IPS-20b (cell line): Measurements from ENCODE around the gene YWHAQ.
A peak's percentile ranks its signal among the peaks of the same experiment; 100 is the strongest.

ENCODE experiments used
- H3K27ac ChIP-seq: one replicate; pipeline ENCODE4 v1.5.1; 2013; ENCODE audit warnings: low read length
- H3K27me3 ChIP-seq: 2 replicates; pipeline ENCODE4 v1.6.1; 2013; ENCODE audit warnings: mild to moderate bottlenecking, low read length, inconsistent platforms; ENCODE audit not compliant: insufficient read depth
- H3K36me3 ChIP-seq: 2 replicates; pipeline ENCODE4 v1.6.1; 2013; ENCODE audit warnings: low read depth, mild to moderate bottlenecking, inconsistent platforms, low read length, moderate library complexity; ENCODE audit not compliant: insufficient read depth
- H3K4me1 ChIP-seq: 2 replicates; pipeline ENCODE4 v1.6.1; 2013; ENCODE audit warnings: mild to moderate bottlenecking, control low read depth, inconsistent platforms, low read length, moderate library complexity; ENCODE audit not compliant: insufficient read depth
- H3K4me3 ChIP-seq: 2 replicates; pipeline ENCODE4 v1.5.1; 2013; ENCODE audit warnings: mild to moderate bottlenecking, low read length, inconsistent platforms
- H3K9ac ChIP-seq: 2 replicates; pipeline ENCODE4 v1.6.1; 2013; ENCODE audit warnings: low read depth, mild to moderate bottlenecking, inconsistent platforms, low read length, moderate library complexity
- H3K9me3 ChIP-seq: 2 replicates; pipeline ENCODE4 v1.6.1; 2013; ENCODE audit warnings: mild to moderate bottlenecking, low read depth, low read length, inconsistent platforms; ENCODE audit not compliant: insufficient read depth

Gene YWHAQ

DNA sequence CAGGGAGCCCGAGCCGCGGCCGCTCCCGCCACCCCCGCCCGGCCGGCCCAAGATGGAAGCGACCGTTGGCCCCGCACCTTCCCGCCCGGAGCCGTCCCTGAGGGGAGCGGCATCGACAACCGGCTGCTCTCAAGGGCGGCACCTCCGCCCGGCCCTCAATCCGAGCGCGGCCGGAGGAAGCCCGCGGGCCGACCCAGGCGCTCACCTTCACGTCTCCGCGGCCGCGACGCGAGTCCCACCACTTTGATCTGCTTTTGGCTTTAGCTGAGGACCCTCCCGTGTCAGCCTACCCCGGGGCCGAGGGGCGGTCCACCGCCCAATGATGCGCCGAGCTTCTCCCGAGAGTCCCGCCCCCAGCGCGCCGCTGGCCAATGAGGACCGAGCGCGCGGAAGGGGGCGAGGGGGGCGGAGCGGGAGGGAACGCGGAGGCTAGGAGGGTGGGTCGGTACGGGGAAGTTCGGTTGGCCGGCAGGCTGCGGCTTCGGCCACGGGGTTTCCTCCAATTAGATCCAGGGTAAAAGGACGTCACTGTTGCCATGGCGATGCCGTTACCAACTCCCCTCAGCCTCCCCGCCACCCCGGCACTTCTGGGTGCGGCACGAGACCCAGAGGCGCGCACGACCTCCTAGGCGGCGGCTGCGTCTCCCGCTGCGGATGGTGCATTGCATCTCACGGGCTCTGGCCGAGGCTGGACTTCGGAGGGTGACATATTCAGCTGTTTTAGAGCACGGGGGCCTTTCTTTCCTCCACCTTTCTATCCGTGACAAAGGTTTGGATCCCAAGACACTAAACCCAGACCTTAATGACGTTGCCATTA, at the start of gene YWHAQ:
TSS of gene YWHAQ (minus strand) at position 262 of the 817 bp plus-strand sequence. CDS start 545 bp downstream, outside the sequence.
- H3K36me3 ChIP-seq = peaks cover 37% of the 10 kb centered on the region
- peak within 1 kb of the TSS; percentile 98 for H3K9ac ChIP-seq
- H3K9me3 ChIP-seq = no peaks in the 10 kb centered on the region
- H3K27me3 ChIP-seq = peaks cover 26% of the 10 kb centered on the region
- H3K27ac ChIP-seq = peak within 1 kb of the TSS; percentile 90
- H3K4me1 ChIP-seq = peaks cover 12% of the 10 kb centered on the region; the same call in 1 of the 2 replicates
- H3K4me3 ChIP-seq = peak within 1 kb of the TSS; percentile 98

DNA sequence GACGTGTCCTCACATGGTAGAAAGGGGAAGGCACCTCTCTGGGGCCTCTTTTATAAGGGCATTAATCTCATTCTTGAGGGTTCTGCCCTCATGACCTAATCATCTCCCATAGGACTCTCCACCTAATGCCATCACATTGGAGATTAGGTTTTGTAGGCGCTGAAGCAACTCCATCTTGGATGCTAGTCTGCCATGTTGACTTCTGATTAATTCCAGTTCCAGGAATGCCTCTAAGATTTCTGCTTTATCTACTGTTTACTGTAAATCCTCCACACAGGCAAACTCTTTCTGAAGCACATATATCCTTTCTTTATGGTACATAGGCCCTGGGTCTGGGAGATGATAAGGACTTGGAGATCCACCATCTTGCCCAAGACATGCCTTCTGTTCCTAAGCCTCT, 49.3 kb upstream of the YWHAQ start:
- Histone ChIP-seq H3K4me1 (peaks cover 4% of the 10 kb centered on the region; the same call in 1 of the 2 replicates), H3K9ac (no peak overlapping the region), H3K27ac (no peak overlapping the region), H3K4me3 (no peak overlapping the region), H3K36me3 (no peaks in the 10 kb centered on the region), H3K27me3 (no peaks in the 10 kb centered on the region), H3K9me3 (no peaks in the 10 kb centered on the region)

DNA sequence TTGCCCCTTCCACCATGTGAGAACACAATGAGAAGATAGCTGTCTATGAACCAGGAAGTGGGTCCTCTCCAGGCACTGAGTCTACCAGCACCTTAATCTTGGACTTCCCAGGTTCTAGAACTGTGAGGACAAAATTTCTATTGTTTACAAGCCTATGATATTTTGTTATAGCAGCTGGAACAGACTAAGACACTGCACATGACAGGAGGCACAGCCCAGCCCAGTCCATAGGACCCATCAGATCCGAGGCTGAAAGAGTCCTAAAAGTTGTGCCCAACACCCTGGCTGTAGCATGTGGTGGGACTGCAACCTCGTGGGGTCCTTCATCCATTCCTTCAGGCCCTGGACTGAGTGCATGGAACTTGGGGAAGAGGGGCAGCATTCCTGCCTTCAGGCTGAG, 48.4 kb upstream of the YWHAQ start:
- Histone ChIP-seq H3K4me3 (no peak overlapping the region), H3K27ac (no peak overlapping the region), H3K36me3 (no peaks in the 10 kb centered on the region), H3K4me1 (peaks cover 9% of the 10 kb centered on the region), H3K27me3 (no peaks in the 10 kb centered on the region), H3K9me3 (no peaks in the 10 kb centered on the region), H3K9ac (no peak overlapping the region)

DNA sequence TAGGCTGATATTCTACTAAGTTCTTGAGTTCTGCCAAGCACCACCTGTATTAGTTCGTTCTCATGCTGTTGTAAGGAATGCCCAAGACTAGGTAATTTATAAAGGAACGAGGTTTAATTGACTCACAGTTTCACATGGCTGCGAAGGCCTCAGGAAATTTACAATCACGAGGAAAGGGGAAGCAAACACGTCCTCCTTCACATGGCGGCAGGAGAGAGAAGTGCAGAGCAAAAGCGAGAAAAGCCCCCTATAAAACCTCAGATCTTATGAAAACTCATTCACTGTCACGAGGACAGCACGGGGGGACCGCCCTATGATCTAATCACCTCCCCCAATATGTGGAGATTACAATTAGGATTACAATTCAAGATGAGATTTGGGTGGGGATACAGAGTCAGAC, 47.7 kb upstream of the YWHAQ start:
- H3K4me3 ChIP-seq = no peak overlapping the region
- H3K9ac ChIP-seq = no peak overlapping the region
- H3K9me3 ChIP-seq = no peaks in the 10 kb centered on the region
- peaks cover 9% of the 10 kb centered on the region for H3K4me1 ChIP-seq
- H3K27me3 ChIP-seq = no peaks in the 10 kb centered on the region
- no peak overlapping the region for H3K27ac ChIP-seq
- no peaks in the 10 kb centered on the region for H3K36me3 ChIP-seq

DNA sequence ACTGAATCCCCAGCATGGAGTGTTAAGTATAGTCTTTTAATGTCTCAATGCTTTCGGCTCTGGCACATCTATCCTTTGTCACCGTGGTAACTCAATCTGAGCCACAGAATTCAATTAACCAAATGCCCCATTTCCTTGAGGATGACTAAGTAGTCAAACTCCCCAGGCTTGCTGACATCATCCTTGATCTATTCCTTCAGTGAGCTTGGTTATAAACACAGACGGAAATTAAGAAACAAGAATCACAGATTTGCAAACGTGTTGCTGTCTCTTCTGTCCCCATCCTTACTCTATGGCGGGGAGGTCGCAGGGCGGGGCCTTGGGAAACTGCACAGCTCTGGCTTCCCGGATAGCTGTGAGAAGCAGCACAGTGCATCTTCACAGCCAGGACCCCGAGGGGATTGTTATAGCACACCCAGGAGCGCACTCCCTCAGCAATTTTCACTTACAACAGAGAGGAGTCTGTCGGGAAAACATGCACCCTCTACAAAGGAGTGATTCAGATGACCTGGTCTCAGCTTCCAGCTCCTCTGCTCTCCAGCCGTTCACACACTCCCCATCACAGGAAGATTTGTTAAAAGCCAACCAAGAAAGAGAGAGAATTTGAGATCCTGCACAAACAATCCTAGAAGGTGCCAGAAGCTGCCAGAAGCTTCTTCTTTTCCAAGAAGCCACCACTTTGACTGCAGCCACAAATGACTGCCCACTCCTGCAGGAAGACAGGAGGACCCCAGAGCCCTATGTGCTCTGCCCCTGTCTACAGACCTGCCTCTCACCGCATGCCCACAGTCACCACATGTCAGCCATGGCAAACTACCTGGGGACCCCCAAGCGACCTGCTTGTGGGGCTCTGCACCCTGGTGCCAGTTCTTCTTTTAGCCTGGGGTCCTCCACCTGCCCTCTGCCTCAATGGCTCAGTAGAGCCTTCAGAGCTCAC, 44.9 kb upstream of the YWHAQ start:
- peaks cover 9% of the 10 kb centered on the region for H3K4me1 ChIP-seq
- H3K9me3 ChIP-seq = no peaks in the 10 kb centered on the region
- no peak overlapping the region for H3K27ac ChIP-seq
- H3K27me3 ChIP-seq = no peaks in the 10 kb centered on the region
- no peaks in the 10 kb centered on the region for H3K36me3 ChIP-seq
- H3K9ac ChIP-seq = no peak overlapping the region
- H3K4me3 ChIP-seq = no peak overlapping the region

DNA sequence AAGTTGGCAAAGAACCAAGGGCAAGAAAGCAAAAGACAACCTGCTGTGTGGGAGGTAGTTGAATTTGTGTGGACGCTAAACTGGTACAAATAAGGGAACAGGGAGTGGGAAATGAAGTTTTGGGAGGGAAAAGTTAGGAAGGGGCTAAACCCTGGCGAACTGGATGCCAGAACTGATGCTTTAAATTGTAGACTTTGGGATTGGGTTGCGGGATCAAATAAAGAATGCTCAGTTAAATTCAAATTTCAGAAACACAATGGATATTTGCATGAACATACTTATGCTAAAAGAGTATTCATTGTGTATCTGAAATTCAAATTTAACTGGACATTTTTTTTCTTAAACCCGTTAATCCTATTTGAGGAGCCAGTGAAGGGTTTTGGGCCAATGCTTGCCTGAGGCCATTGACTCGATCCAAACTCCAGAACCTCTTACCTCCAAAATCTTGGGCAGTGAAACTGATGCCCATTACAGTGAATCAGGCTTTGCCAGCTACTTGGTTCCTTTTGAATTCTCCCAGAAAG, 44.2 kb upstream of the YWHAQ start:
- no peaks in the 10 kb centered on the region for H3K36me3 ChIP-seq
- H3K4me3 ChIP-seq = no peak overlapping the region
- H3K27me3 ChIP-seq = no peaks in the 10 kb centered on the region
- no peak overlapping the region for H3K9ac ChIP-seq
- peaks cover 9% of the 10 kb centered on the region for H3K4me1 ChIP-seq
- H3K27ac ChIP-seq = no peak overlapping the region
- no peaks in the 10 kb centered on the region for H3K9me3 ChIP-seq

DNA sequence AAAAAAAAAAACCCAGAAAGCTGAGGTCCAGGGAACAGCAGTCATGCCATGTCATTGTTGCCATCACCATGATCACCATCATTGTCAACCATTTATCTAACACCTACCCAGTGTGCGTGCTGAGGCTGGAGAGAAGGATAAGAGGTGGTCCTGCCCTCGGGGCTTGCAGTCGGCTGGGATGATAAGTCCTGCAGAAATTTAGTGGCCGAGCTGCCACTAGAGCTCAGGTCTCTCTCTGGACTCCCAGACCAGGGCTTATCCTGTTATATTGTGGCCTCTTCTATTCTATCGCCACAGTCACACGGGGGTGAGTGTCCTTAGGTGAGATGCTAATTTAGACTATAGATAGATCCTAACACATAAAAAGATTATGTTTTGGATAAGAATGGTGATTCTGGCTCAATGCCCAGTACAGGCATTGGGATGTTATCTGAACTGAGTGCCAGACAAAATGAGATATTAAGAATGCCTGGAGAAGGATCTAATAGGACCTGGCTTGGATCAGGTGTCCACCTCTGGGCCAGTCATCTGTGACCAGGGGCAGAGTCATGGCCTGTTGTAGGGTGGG, 43.2 kb upstream of the YWHAQ start:
- Histone ChIP-seq H3K27ac (no peak overlapping the region), H3K27me3 (no peaks in the 10 kb centered on the region), H3K4me1 (peaks cover 9% of the 10 kb centered on the region), H3K9ac (no peak overlapping the region), H3K9me3 (no peaks in the 10 kb centered on the region), H3K4me3 (no peak overlapping the region), H3K36me3 (no peaks in the 10 kb centered on the region)

DNA sequence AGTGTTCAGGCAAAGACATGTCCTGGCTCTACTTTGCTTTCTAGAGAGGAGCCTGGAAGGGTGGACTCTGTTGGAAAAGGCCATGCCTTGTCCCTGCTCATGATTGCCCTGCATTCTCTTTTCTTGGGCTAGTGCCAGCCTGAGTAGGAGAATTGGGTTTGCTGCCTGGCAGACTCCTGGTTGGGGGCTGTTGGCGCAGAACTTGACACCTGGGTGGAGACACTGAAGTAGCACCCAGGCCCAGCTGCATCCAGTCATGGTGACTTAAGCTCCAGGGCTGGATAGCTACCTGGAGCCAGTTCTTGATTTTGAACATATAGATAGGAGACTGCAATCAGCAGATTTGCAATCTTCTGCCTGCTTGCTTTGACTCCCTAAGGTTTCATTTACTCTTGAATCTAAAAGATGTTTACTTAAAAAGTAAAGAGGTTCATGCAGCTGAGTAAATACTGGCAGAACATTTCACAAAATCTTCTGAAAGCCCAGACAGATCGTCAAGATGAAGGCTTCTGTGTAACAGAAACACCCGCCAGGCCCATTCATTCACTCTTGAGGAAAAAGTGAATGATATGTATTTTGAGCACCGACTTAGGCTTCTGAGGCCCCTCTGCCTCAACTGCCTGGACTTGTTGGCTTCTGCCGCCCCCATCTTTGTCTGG, 38.0 kb upstream of the YWHAQ start:
- H3K9me3 ChIP-seq = no peaks in the 10 kb centered on the region
- H3K9ac ChIP-seq = no peak overlapping the region
- no peak overlapping the region for H3K27ac ChIP-seq
- H3K4me1 ChIP-seq = no peaks in the 10 kb centered on the region
- H3K4me3 ChIP-seq = no peak overlapping the region
- H3K36me3 ChIP-seq = no peaks in the 10 kb centered on the region
- no peaks in the 10 kb centered on the region for H3K27me3 ChIP-seq

DNA sequence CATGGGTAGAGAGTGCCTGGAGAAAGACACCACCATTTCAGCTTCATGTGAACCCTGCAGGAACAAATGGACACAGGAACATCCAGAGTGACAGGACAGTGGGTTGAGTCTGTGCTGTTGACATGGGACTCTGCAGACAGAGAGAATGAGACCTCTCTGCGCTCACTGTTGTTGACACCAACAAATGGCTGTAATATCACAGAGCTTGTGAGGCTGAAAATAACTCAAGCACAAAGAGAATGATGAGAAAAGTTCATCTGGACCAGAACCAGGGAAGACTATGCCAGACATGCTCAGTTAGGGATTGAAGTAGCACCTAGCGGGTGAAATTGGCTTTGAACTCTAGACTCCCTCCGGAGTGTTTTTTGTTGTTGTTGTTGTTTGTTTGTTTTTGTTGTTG, 37.0 kb upstream of the YWHAQ start:
- Histone ChIP-seq H3K4me1 (no peaks in the 10 kb centered on the region), H3K9me3 (no peaks in the 10 kb centered on the region), H3K4me3 (no peak overlapping the region), H3K36me3 (no peaks in the 10 kb centered on the region), H3K9ac (no peak overlapping the region), H3K27me3 (no peaks in the 10 kb centered on the region), H3K27ac (no peak overlapping the region)

DNA sequence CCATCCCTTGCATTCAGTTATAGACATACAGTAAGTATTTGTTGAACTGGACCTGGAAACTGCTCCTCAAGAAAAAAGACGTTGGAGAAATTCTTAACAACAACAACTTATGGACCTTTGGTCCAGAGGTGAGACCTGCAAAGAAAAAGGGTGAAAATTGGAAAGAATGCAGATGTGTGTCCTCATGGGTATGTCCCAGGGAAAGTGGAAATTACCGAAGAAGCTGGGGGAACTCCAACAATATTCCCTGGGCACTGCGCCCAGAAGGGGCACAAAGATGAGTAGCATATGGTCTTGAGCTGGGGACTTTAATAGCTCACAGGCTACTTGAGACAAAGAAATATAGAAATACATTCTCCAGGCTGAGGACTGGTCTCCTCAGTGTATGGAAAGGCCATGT, 35.5 kb upstream of the YWHAQ start:
- Histone ChIP-seq H3K27ac (no peak overlapping the region), H3K27me3 (no peaks in the 10 kb centered on the region), H3K36me3 (no peaks in the 10 kb centered on the region), H3K4me3 (no peak overlapping the region), H3K4me1 (no peaks in the 10 kb centered on the region), H3K9ac (no peak overlapping the region), H3K9me3 (no peaks in the 10 kb centered on the region)

DNA sequence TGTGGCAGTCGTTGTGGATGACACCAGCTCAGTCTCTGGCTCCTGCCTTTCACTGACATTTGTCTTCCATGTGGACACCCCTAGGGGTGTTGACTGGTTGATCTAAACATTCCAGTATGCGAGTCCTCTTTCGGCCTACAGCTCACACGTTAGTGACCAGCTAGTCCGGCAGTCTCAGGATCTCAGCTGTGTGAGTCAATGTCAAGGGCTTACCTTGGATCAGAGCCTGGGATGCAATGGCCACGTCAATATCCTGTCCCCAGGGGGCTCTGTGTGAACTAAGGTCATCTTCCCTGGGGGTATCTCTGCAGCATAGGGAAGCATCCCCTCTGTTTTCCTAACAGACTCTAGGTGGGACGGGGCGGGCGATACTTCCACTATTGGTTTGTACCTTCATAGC, 35.1 kb upstream of the YWHAQ start:
- Histone ChIP-seq H3K4me1 (no peaks in the 10 kb centered on the region), H3K9ac (no peak overlapping the region), H3K36me3 (no peaks in the 10 kb centered on the region), H3K27ac (no peak overlapping the region), H3K27me3 (no peaks in the 10 kb centered on the region), H3K9me3 (no peaks in the 10 kb centered on the region), H3K4me3 (no peak overlapping the region)
